ENCODE results near the gene SLFN12L.
A peak's percentile ranks its signal among the peaks of the same experiment; 100 is the strongest.
"Not testable (repeated sequence)": the region's sequence is repeated elsewhere in the genome, so short reads cannot be mapped to it uniquely, and the experiment has no call there.

Gene SLFN12L

GRCh38 chr17:35575759-35576158, 38.3 kb upstream of the SLFN12L start:
- Histone ChIP-seq H3K4me3 (no peak overlapping the region), H3K27ac (no peak overlapping the region)
- no peak for DNase-seq (ENCODE audit: low spot score)
- no peak for TF ChIP-seq CTCF (IDR thresholded peaks at IDR 0.05)

- Histone ChIP-seq H3K27ac (no peak overlapping the region), H3K4me3 (no peak overlapping the region)
- no peak for TF ChIP-seq CTCF (IDR thresholded peaks at IDR 0.05)
- DNase-seq (ENCODE audit: low spot score), result no peak
Observed at GRCh38 chr17:35569405-35569804, 31.9 kb upstream of the SLFN12L start.

GRCh38 chr17:35568561-35568960, 31.1 kb upstream of the SLFN12L start:
- Histone ChIP-seq H3K4me3 (peak overlapping the region; percentile 79), H3K27ac (peak overlapping the region; percentile 72 to 84)
- no peak for TF ChIP-seq CTCF (IDR thresholded peaks at IDR 0.05)
- no peak for DNase-seq (ENCODE audit: low spot score)

- H3K27ac ChIP-seq, result no peak overlapping the region
- no peak for DNase-seq (ENCODE audit: low spot score)
- no peak for TF ChIP-seq CTCF (IDR thresholded peaks at IDR 0.05)
- peak overlapping the region; percentile 79 for H3K4me3 ChIP-seq
Observed at GRCh38 chr17:35566968-35567367, 29.5 kb upstream of the SLFN12L start.

GRCh38 chr17:35563181-35563580, 25.7 kb upstream of the SLFN12L start:
- H3K27ac ChIP-seq; DNase-seq (ENCODE audit: low spot score); H3K4me3 ChIP-seq: not testable (repeated sequence)

GRCh38 chr17:35560703-35561102, 23.2 kb upstream of the SLFN12L start, which contains the start of gene SLFN14:
Gene SLFN14 (minus strand): TSS chr17:35560819. CDS start chr17:35558062, 2,757 bp downstream.
- H3K4me3 ChIP-seq, result no peak within 1 kb of the TSS
- TF ChIP-seq CTCF (IDR thresholded peaks at IDR 0.05), result no peak
- no peak within 1 kb of the TSS for H3K27ac ChIP-seq
- DNase-seq (ENCODE audit: low spot score), result no peak

- DNase-seq (ENCODE audit: low spot score), result no peak
- Histone ChIP-seq H3K4me3 (no peak overlapping the region), H3K27ac (no peak overlapping the region)
- no peak for TF ChIP-seq CTCF (IDR thresholded peaks at IDR 0.05)
Observed at GRCh38 chr17:35559495-35560210, 22.2 kb upstream of the SLFN12L start.

All from coronary artery (tissue), 2 donors.